Adrenal gland (tissue), 12 donors: Measurements from ENCODE around the gene S100A8. TPM values are rescaled to one million over a fixed set of nuclear protein-coding genes. Genes with fewer than 3 reads are reported as not detected.

Source experiments
- DNase-seq, 7 donors: peaks; one replicate each; pipeline ENCODE4 v3.0.0-alpha.2; 2019 to 2020
- H3K27ac ChIP-seq, 5 donors: fragments of 200-600 bp; sonication (generic) in 4 of 5; 1 replicate in 3 of 5; 2 replicates in 2 of 5; pipeline versions ENCODE4 v1.5.1 to v1.8.0; 2016 to 2020; ENCODE audit warnings: mild to moderate bottlenecking in 1 of 5
- H3K27me3 ChIP-seq: fragments of 200-600 bp; 2 replicates; pipeline ENCODE4 v1.8.0; 2021
- H3K36me3 ChIP-seq, 2 donors: fragments of 200-600 bp; replicated peaks in 1 of 2; 1 replicate in 1 of 2; 2 replicates in 1 of 2; pipeline versions ENCODE4 v1.5.1 to v1.8.0; 2018 to 2022
- H3K4me1 ChIP-seq, 2 donors: fragments of 200-600 bp; replicated peaks in 1 of 2; 1 replicate in 1 of 2; 2 replicates in 1 of 2; pipeline versions ENCODE4 v1.5.1 to v1.8.0; 2018 to 2021
- H3K4me3 ChIP-seq, 4 donors: fragments of 200-600 bp; sonication (generic) in 3 of 4; one replicate each; pipeline ENCODE4 v1.5.1; 2016 to 2018
- H3K9me3 ChIP-seq, 3 donors: fragments of 200-600 bp; sonication (generic) in 1 of 3; replicated peaks in 1 of 3; 1 replicate in 2 of 3; 2 replicates in 1 of 3; pipeline versions ENCODE4 v1.5.1 to v1.8.0; 2016 to 2021
- CTCF ChIP-seq, 6 experiments: fragments of 450-650 bp in 4 of 6; fragments of 200-600 bp in 2 of 6; sonication (generic) in 1 of 6; IDR thresholded peaks; 1 replicate in 5 of 6; 2 replicates in 1 of 6; pipeline versions ENCODE4 v1.5.1 to v1.8.0; 2016 to 2021; ENCODE audit warnings: antibody characterized with exemption in 6 of 6, mild to moderate bottlenecking in 2 of 6, moderate library complexity in 1 of 6
- POLR2A ChIP-seq, 2 donors: fragments of 450-650 bp; IDR thresholded peaks; one replicate each; pipeline ENCODE4 v1.6.1; 2017; ENCODE audit warnings: antibody characterized with exemption in 2 of 2, mild to moderate bottlenecking in 2 of 2, moderate library complexity in 1 of 2
- WGBS, 4 donors: extraction: QIAGEN DNeasy Blood & Tissue Kit in 2 of 4; methylation state at CpG; one replicate each; pipeline versions ENCODE4 v1.1.5 to v1.1.7; 2013 to 2017; 5-methylcytosine and 5-hydroxymethylcytosine counted together
- intact Hi-C, 2 donors: fragments of 100-400 bp; cut with DNase I; formaldehyde crosslinking; loops; one replicate each; pipeline versions ENCODE4 v1.14.1 to v1.15.0; 2022 to 2023
- polyA plus RNA-seq, 3 donors: library from polyadenylated mRNA; stranded (reverse); fragments of 200-250 nt in 2 of 3; fragments of 350-450 nt in 1 of 3; fragmentation: Illumina TruSeq in 1 of 3; extraction: RNeasy Lipid Tissue Mini Kit (QIAGEN cat#74804) in 1 of 3; gene quantifications; one replicate each; pipeline ENCODE4 v1.2.3, GENCODE V29; 2013 to 2014
- total RNA-seq, 9 donors: library from RNA; depleted of rRNA in 4 of 9; stranded (reverse); fragments of >200 nt in 4 of 9; fragments of 120-200 nt in 1 of 9; fragmentation: NEBNext Ultra II Directional in 1 of 9; extraction: Animal tissue kit (Norgen Biotek cat#: 25700) in 1 of 9; gene quantifications; one replicate each; pipeline versions ENCODE4 v1.1.0 to v1.2.4, GENCODE V29; 2013 to 2023
- donor health status: healthy with polysubstance abuse.
- donor health status: Bipolar disorder and iron deficiency.
- donor health status: DM: yes; HTN: yes; CAD: no.
- donor health status: DM: no; HTN: no; CAD: no.
- donor health status: DM: no; HTN: no; CAD: no.
- donor health status: DM: yes; HTN: yes; CAD: no.

S100A8 gene
- total and polyA plus RNA-seq, 12 donors = 3.4 to 257 (median 58.0) TPM

DNA sequence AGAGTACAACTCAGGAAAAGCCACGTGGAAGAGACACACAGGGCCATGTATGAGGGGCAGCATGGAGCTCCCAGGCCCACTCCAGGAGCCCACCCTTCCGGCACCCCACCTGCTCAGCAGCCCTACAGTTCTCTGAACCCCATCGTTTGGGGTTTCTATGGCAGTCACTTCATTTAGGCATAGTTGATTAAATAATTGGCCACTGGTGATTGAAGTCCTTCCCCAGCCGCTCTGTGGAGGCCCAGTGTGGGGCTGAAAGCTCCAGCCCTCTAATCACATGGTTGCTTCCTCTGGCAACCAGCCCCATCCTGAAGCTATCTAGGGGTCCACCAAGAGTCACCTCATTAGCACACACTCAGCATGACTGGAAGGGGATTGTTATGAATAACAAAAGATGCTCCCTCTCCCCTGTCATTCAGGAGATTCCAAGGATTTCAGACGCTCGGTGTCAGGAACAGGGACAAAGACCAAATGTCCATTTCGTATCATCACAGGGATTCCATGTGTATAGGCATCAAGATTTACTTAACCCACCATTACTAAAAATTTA is 13.3 kb upstream of the S100A8 start:
- intact Hi-C loops = no loop called here
- Histone ChIP-seq H3K4me1 (no peaks in the 10 kb centered on the region), H3K4me3 (no peak overlapping the region), H3K9me3 (no peaks in the 10 kb centered on the region), H3K27me3 (no peaks in the 10 kb centered on the region), H3K27ac (no peak overlapping the region), H3K36me3 (no peaks in the 10 kb centered on the region)
- 74 to 83% (median 76%) methylated on average over 7 of the region's 7 CpGs for WGBS, 4 donors
- no peak for TF ChIP-seq POLR2A (IDR thresholded peaks at IDR 0.05)
- no peak for DNase-seq

DNA sequence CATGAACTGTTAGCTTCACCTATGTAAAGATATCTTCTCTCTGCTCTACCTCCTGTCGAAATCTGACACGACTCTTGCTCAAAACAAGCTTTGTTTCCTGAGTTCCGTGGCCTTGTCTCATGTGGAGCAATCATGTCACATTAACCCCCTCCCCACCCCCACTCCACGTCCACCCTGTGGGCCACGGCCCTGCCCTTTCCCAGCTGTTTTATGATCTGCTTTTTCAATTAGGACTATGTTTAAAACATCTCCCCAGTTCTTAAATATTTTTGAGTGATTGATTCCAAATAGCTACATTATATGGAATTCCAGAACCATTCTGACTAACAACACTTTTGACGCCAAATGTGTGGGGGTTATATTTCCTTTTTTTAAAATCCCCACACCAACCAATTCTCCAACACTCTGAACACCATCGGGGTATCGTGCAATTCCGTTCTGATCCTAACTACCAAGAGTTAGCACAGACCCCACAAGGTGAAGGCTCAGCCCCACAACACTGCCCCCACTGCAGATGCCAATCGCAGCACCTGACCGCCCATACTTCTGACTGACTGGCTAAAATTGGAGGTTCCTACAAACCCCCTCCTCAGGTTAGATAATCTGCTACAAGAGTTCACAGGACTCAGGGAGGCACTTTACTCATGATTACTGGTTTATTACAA is 12.7 kb upstream of the S100A8 start:
- no peak overlapping the region for H3K27ac ChIP-seq
- no peak for DNase-seq
- no peaks in the 10 kb centered on the region for H3K9me3 ChIP-seq
- no peak overlapping the region for H3K4me3 ChIP-seq
- H3K36me3 ChIP-seq = no peaks in the 10 kb centered on the region
- H3K27me3 ChIP-seq = no peaks in the 10 kb centered on the region
- H3K4me1 ChIP-seq = no peaks in the 10 kb centered on the region
- WGBS, 4 donors = 69 to 82% (median 79%) methylated on average over 11 of the region's 11 CpGs
- intact Hi-C loops = no loop called here
- TF ChIP-seq CTCF (IDR thresholded peaks at IDR 0.05) (no peak), POLR2A (IDR thresholded peaks at IDR 0.05) (no peak)

- Histone ChIP-seq H3K4me1 (no peaks in the 10 kb centered on the region), H3K27me3 (no peaks in the 10 kb centered on the region), H3K36me3 (no peaks in the 10 kb centered on the region), H3K9me3 (no peaks in the 10 kb centered on the region), H3K4me3 (no peak overlapping the region), H3K27ac (no peak overlapping the region)
- no peak for DNase-seq
- intact Hi-C loops = no loop called here
- TF ChIP-seq CTCF (IDR thresholded peaks at IDR 0.05) = no peak
- no peak for TF ChIP-seq POLR2A (IDR thresholded peaks at IDR 0.05)
- WGBS, 4 donors = 56 to 71% (median 60%) methylated on average over 2 of the region's 2 CpGs
Measured at GRCh38 chr1:153402226-153402625, 11.4 kb upstream of the S100A8 start.

DNA sequence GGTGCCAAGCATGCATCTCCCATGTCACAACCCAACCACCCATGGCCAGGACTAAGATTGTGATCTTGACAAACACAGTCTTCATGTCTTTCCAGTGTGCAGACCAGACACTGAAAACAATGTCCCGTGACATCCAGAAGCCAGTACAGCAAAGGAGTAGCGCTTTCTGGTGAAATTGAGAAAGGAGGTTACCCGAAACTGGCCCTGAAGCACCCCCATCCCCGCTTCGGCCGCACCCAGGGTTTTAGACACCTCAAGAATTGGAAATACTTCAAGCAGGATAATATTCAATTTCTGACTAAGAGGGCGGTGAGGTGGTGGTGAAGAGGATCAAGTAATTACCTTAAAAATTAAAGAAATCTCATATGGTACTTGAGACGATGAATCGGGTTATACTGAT is 10.6 kb upstream of the S100A8 start:
- no peaks in the 10 kb centered on the region for H3K27me3 ChIP-seq
- no peaks in the 10 kb centered on the region for H3K9me3 ChIP-seq
- DNase-seq = no peak
- H3K27ac ChIP-seq = no peak overlapping the region
- intact Hi-C loops = no loop called here
- H3K4me1 ChIP-seq = no peaks in the 10 kb centered on the region
- no peak overlapping the region for H3K4me3 ChIP-seq
- no peaks in the 10 kb centered on the region for H3K36me3 ChIP-seq
- no peak for TF ChIP-seq POLR2A (IDR thresholded peaks at IDR 0.05)
- TF ChIP-seq CTCF (IDR thresholded peaks at IDR 0.05) = no peak
- WGBS, 4 donors = 80 to 91% (median 83%) methylated on average over 9 of the region's 9 CpGs

DNA sequence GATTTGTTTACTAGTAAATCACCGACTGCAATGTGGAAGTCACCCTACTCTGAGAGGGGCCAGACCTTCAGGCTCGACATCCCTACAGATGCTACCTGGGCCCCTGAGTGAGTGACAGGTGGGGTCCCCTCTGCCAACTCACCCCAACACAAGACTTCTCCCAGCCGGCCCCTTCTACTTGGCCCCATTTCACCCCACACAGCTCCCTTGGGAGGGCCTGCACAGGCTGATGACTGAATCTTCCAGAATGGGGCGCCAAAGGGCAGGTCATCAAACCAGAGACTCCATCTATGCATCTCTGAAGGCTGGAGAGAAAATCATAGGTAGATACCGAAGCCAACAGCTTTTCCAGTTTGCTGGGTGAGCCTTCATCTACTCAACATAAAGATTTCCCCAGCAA is 9.4 kb upstream of the S100A8 start:
- Histone ChIP-seq H3K27ac (no peak overlapping the region), H3K36me3 (no peaks in the 10 kb centered on the region), H3K9me3 (no peaks in the 10 kb centered on the region), H3K27me3 (no peaks in the 10 kb centered on the region), H3K4me1 (no peaks in the 10 kb centered on the region), H3K4me3 (no peak overlapping the region)
- no peak for DNase-seq
- intact Hi-C loops = no loop called here
- WGBS, 4 donors = 57 to 79% (median 71%) methylated on average over 3 to 5 of the region's 5 CpGs
- TF ChIP-seq POLR2A (IDR thresholded peaks at IDR 0.05) = no peak
- no peak for TF ChIP-seq CTCF (IDR thresholded peaks at IDR 0.05)
